HG03575 (cell line): ENCODE results near the gene GOLGA7B.
"Not testable (repeated sequence)": the region's sequence is repeated elsewhere in the genome, so short reads cannot be mapped to it uniquely, and the experiment has no call there.

ENCODE experiments used
- ATAC-seq: cut with Tn5 transposase; IDR thresholded peaks from one replicate; pipeline ENCODE4 v1.9.1; 2021; ENCODE audit not compliant: unreplicated experiment, insufficient number of reproducible peaks, low FRiP score; ENCODE audit errors: extremely low read depth

The GOLGA7B gene

GRCh38 chr10:97827702-97828291 lies 21.8 kb upstream of the GOLGA7B start:
- ATAC-seq = no peak

GRCh38 chr10:97828721-97829120 lies 20.9 kb upstream of the GOLGA7B start:
- ATAC-seq = no peak

GRCh38 chr10:97830064-97830463 lies 19.6 kb upstream of the GOLGA7B start:
- ATAC-seq = no peak

GRCh38 chr10:97831259-97831658 lies 18.4 kb upstream of the GOLGA7B start:
- no peak for ATAC-seq

- no peak for ATAC-seq
Measured at GRCh38 chr10:97836446-97836845, 13.2 kb upstream of the GOLGA7B start.

GRCh38 chr10:97838091-97838490 lies 11.6 kb upstream of the GOLGA7B start:
- no peak for ATAC-seq

- not testable (repeated sequence) for ATAC-seq
Measured at GRCh38 chr10:97841166-97841565, 8.5 kb upstream of the GOLGA7B start.

GRCh38 chr10:97842114-97842513 lies 7.5 kb upstream of the GOLGA7B start:
- ATAC-seq = not testable (repeated sequence)

GRCh38 chr10:97842656-97843280 lies 6.9 kb upstream of the GOLGA7B start:
- no peak for ATAC-seq

- ATAC-seq = no peak
Measured at GRCh38 chr10:97843281-97843671, 6.4 kb upstream of the GOLGA7B start.

GRCh38 chr10:97843972-97844371 lies 5.7 kb upstream of the GOLGA7B start:
- ATAC-seq = not testable (repeated sequence)

- no peak for ATAC-seq
Measured at GRCh38 chr10:97844678-97845077, 5.0 kb upstream of the GOLGA7B start.

GRCh38 chr10:97849103-97849686 lies 448 bp upstream of the GOLGA7B start:
- ATAC-seq = no peak

- ATAC-seq = no peak
Measured at GRCh38 chr10:97850446-97850845, 803 bp downstream of the GOLGA7B start.

- no peak for ATAC-seq
Measured at GRCh38 chr10:97851341-97852001, 1.8 kb downstream of the GOLGA7B start.

GRCh38 chr10:97852277-97852676 lies 2.6 kb downstream of the GOLGA7B start:
- ATAC-seq = no peak

- no peak for ATAC-seq
Measured at GRCh38 chr10:97852840-97853405, 3.3 kb downstream of the GOLGA7B start.

- ATAC-seq = no peak
Measured at GRCh38 chr10:97854743-97855142, 5.1 kb downstream of the GOLGA7B start.

GRCh38 chr10:97858001-97858439 lies 8.4 kb downstream of the GOLGA7B start:
- ATAC-seq = no peak
